Thyroid gland (tissue), 4 donors: ENCODE data around the gene ATF4. TPM values are rescaled to one million over a fixed set of nuclear protein-coding genes. Genes with fewer than 3 reads are reported as not detected.
"Not testable (repeated sequence)": the region's sequence is repeated elsewhere in the genome, so short reads cannot be mapped to it uniquely, and the experiment has no call there.

Experiments
- DNase-seq, 2 donors: peaks; one replicate each; pipeline ENCODE4 v3.0.0-alpha.2; 2019
- H3K27ac ChIP-seq, 3 donors: fragments of 200-600 bp; sonication (generic); 1 replicate in 2 of 3; 2 replicates in 1 of 3; pipeline ENCODE4 v1.5.1; 2016 to 2019; ENCODE audit warnings: mild to moderate bottlenecking in 1 of 3, moderate library complexity in 1 of 3
- H3K27me3 ChIP-seq: fragments of 200-600 bp; sonication (generic); one replicate; pipeline ENCODE4 v1.5.1; 2019
- H3K36me3 ChIP-seq, 2 donors: fragments of 200-600 bp; sonication (generic); one replicate each; pipeline ENCODE4 v1.5.1; 2016 to 2019
- H3K4me1 ChIP-seq, 2 donors: fragments of 200-600 bp; sonication (generic); one replicate each; pipeline ENCODE4 v1.5.1; 2017 to 2019
- H3K4me3 ChIP-seq, 3 donors: fragments of 200-600 bp; sonication (generic); replicated peaks in 1 of 3; 1 replicate in 2 of 3; 2 replicates in 1 of 3; pipeline ENCODE4 v1.5.1; 2016; ENCODE audit warnings: mild to moderate bottlenecking in 1 of 3
- H3K9me3 ChIP-seq: fragments of 200-600 bp; sonication (generic); one replicate; pipeline ENCODE4 v1.5.1; 2017
- POLR2A ChIP-seq, 2 donors: fragments of 450-650 bp; IDR thresholded peaks; one replicate each; pipeline ENCODE4 v1.6.1; 2017; ENCODE audit warnings: antibody characterized with exemption in 2 of 2, mild to moderate bottlenecking in 2 of 2, moderate library complexity in 1 of 2
- WGBS, 2 donors: methylation state at CpG; one replicate each; pipeline ENCODE4 v1.1.5; 2017; 5-methylcytosine and 5-hydroxymethylcytosine counted together
- intact Hi-C: fragments of 100-400 bp; cut with DNase I; formaldehyde crosslinking; loops from one replicate; pipeline ENCODE4 v1.15.1; 2023
- total RNA-seq, 4 donors: library from RNA; depleted of rRNA; stranded (reverse); fragments of >200 nt; gene quantifications; one replicate each; pipeline ENCODE4 v1.2.3, GENCODE V29; 2016
- TF ChIP-seq, protein P1 (sequence below), 6 experiments: fragments of 200-600 bp in 3 of 6; fragments of 450-650 bp in 3 of 6; sonication (generic) in 3 of 6; IDR thresholded peaks; one replicate each; pipeline ENCODE4 v1.5.1; 2016 to 2019; ENCODE audit warnings: antibody characterized with exemption in 6 of 6, mild to moderate bottlenecking in 2 of 6, inconsistent platforms in 1 of 6, moderate library complexity in 1 of 6

Gene ATF4
- total RNA-seq, 4 donors from 2014 or later: 173 to 273 (median 210) TPM

DNA sequence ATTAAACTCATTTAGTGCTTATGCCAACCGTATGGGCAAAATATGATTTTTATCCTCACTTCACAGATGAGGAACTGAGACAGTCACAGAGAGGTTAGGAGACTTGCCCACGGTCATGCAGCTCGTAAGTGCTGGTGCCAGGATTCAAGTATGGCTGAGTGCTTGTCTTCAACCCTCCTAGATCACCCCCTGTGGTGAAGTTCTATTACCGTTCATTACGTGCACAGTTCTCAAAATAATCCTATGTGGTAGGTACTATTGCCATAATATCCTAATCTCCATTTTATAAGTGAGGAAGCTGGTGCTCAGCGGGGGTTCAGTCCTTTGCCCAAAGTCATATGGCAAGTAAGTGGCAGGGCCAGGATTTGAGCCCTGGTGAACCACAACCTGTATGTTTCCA, 16.7 kb upstream of the ATF4 start:
- Histone ChIP-seq H3K27me3 (no peaks in the 10 kb centered on the region), H3K9me3 (no peaks in the 10 kb centered on the region), H3K36me3 (peaks cover 28 to 29% of the 10 kb centered on the region in 2 donors), H3K27ac (no peak overlapping the region), H3K4me3 (peak overlapping the region in 1 of 3 donors; percentile 83), H3K4me1 (peaks cover 22 to 32% of the 10 kb centered on the region in 2 donors)
- DNase-seq: no peak
- intact Hi-C loops: loop anchor here (2.0 to 10.0 kb wide), 2 partner anchors 15 to 329 kb away; no protein-coding TSS in a partner anchor
- WGBS, 2 donors: 72 to 77% methylated on average over 6 of the region's 6 CpGs
- TF ChIP-seq, protein P1, sequence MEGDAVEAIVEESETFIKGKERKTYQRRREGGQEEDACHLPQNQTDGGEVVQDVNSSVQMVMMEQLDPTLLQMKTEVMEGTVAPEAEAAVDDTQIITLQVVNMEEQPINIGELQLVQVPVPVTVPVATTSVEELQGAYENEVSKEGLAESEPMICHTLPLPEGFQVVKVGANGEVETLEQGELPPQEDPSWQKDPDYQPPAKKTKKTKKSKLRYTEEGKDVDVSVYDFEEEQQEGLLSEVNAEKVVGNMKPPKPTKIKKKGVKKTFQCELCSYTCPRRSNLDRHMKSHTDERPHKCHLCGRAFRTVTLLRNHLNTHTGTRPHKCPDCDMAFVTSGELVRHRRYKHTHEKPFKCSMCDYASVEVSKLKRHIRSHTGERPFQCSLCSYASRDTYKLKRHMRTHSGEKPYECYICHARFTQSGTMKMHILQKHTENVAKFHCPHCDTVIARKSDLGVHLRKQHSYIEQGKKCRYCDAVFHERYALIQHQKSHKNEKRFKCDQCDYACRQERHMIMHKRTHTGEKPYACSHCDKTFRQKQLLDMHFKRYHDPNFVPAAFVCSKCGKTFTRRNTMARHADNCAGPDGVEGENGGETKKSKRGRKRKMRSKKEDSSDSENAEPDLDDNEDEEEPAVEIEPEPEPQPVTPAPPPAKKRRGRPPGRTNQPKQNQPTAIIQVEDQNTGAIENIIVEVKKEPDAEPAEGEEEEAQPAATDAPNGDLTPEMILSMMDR (IDR thresholded peaks at IDR 0.05): no peak
- no peak for TF ChIP-seq POLR2A (IDR thresholded peaks at IDR 0.05)

DNA sequence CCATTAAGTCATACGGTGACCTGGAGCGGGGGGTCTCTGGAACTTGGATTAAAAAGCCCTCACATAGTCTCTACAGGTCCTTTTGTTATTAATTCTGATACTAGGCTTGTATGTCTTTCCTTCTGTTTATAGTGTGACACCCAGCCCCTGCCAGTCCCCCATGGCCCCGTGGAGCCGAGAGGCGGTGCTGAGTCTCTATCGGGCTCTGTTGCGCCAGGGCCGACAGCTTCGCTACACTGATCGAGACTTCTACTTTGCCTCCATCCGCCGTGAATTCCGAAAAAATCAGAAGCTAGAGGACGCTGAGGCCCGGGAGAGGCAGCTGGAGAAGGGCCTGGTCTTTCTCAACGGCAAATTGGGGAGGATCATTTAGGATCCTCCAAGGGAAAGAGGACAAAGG, 16.3 kb upstream of the ATF4 start:
- Histone ChIP-seq H3K4me3 (no peak overlapping the region), H3K27me3 (no peaks in the 10 kb centered on the region), H3K4me1 (peaks cover 22 to 32% of the 10 kb centered on the region in 2 donors), H3K27ac (no peak overlapping the region), H3K9me3 (no peaks in the 10 kb centered on the region), H3K36me3 (peaks cover 29 to 31% of the 10 kb centered on the region in 2 donors)
- no peak for DNase-seq
- intact Hi-C loops: loop anchor here (10.0 kb wide), 1 partner anchor 329 kb away; no protein-coding TSS in a partner anchor
- 94 to 95% methylated on average over 16 of the region's 16 CpGs for WGBS, 2 donors
- no peak for TF ChIP-seq POLR2A (IDR thresholded peaks at IDR 0.05)
- TF ChIP-seq, protein P1 (IDR thresholded peaks at IDR 0.05): no peak

DNA sequence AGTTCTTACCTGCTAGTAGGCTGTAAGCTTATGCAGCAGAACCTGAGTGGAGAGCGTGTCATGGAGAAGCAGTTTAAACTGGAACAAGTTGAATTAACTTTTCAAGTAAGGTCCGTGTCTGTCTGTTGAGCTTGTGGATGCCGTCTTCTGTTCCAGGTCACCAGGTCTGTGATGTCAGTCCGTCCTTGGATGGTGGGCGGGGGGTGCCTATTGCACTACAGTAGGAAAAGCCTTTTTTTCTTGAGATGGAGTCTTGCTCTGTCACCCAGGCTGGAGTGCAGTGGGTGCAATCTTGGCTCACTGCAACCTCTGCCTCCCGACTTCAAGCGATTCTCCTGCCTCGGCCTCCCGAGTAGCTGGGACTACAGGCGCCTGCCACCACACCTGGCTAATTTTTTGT, 13.3 kb upstream of the ATF4 start:
- intact Hi-C loops: loop anchor here (10.0 kb wide), 1 partner anchor 332 kb away; no protein-coding TSS in a partner anchor
- Histone ChIP-seq H3K36me3 (peaks cover 33 to 47% of the 10 kb centered on the region in 2 donors), H3K4me1 (peaks cover 13% of the 10 kb centered on the region in 2 donors)
- H3K27ac ChIP-seq, H3K27me3 ChIP-seq, DNase-seq, H3K9me3 ChIP-seq, H3K4me3 ChIP-seq: not testable (repeated sequence)
- WGBS, 2 donors: 89% methylated on average over 10 of the region's 10 CpGs

DNA sequence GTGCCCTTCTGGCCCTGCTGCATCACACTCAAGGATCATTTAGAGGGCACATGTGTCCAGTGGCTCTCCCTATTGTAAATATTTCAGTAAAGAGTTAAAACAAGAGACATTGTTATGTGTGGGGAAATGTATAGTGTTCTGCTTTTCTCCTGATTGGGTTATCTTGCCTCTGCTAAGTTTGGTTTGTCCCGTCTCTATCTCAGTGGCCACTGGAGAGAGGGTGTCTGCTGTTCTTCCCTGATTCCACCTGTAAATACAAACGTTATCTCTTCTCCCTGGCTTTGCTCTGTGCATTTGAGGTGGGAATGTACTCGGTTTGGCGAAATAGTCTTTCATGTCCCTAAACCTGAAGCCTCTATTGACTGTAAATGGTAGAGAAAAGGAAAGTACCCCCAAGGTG, 12.0 kb upstream of the ATF4 start:
- Histone ChIP-seq H3K4me1 (peaks cover 4 to 7% of the 10 kb centered on the region in 2 donors), H3K9me3 (no peaks in the 10 kb centered on the region), H3K4me3 (no peak overlapping the region), H3K27me3 (no peaks in the 10 kb centered on the region), H3K27ac (no peak overlapping the region), H3K36me3 (peaks cover 46 to 61% of the 10 kb centered on the region in 2 donors)
- 82 to 86% methylated on average over 4 of the region's 4 CpGs for WGBS, 2 donors
- TF ChIP-seq, protein P1 (IDR thresholded peaks at IDR 0.05): no peak
- TF ChIP-seq POLR2A (IDR thresholded peaks at IDR 0.05): no peak
- no peak for DNase-seq
- intact Hi-C loops: loop anchor here (10.0 kb wide), 1 partner anchor 334 kb away; no protein-coding TSS in a partner anchor

DNA sequence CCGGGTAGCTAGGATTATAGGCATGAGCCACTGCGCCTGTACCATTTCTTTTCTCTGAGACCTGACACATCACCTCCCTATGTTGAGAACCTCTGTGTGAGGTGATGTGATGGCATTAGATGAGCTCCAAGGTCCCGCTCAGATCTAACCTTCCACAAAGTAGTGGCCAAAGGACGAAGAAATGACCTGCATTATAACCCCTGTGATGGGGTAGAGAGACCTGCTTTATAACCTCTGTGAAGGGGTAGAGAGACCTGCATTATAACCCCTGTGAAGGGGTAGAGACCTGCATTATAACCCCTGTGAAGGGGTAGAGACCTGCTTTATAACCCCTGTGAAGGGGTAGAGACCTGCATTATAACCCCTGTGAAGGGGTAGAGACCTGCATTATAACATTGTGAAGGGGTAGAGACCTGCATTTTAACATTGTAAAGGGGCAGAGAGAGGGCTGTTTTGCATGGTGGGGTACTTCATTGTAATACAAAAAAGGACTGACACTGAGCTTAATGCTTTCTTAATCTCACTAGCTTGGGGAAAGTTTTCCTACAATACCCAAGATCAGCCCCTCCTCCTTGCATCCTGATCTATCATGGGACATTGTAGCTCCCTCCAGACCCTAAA, 9.7 kb upstream of the ATF4 start:
- Histone ChIP-seq H3K27me3 (no peaks in the 10 kb centered on the region), H3K4me1 (no peaks in the 10 kb centered on the region), H3K9me3 (no peaks in the 10 kb centered on the region), H3K4me3 (no peak overlapping the region), H3K27ac (no peak overlapping the region), H3K36me3 (peaks cover 53 to 66% of the 10 kb centered on the region in 2 donors)
- no peak for DNase-seq
- intact Hi-C loops: no loop called here
- TF ChIP-seq POLR2A (IDR thresholded peaks at IDR 0.05): no peak
- TF ChIP-seq, protein P1 (IDR thresholded peaks at IDR 0.05): no peak
- 95 to 100% methylated on average over 4 of the region's 4 CpGs for WGBS, 2 donors
